Mucosa of descending colon (tissue), 3 donors: ENCODE results near the gene ENKD1. TPM values are rescaled to one million over a fixed set of nuclear protein-coding genes. Genes with fewer than 3 reads are reported as not detected.

Experiments used
- ATAC-seq: fragments of 200-7000 bp; cut with Tn5 transposase; one replicate; pipeline ENCODE4 v1.9.1; 2020; ENCODE audit warnings: mild to moderate bottlenecking, moderate library complexity
- DNase-seq, 3 donors: peaks; one replicate each; pipeline ENCODE4 v3.0.0-alpha.2; 2020
- H3K36me3 ChIP-seq: fragments of 200-600 bp; one replicate; pipeline ENCODE4 v1.8.0; 2021; ENCODE audit warnings: low read depth, mild to moderate bottlenecking
- H3K4me1 ChIP-seq: fragments of 200-600 bp; one replicate; pipeline ENCODE4 v1.8.0; 2021; ENCODE audit warnings: low read depth, mild to moderate bottlenecking
- H3K4me3 ChIP-seq: fragments of 200-600 bp; one replicate; pipeline ENCODE4 v1.8.0; 2021; ENCODE audit warnings: mild to moderate bottlenecking
- H3K9me3 ChIP-seq: fragments of 200-600 bp; one replicate; pipeline ENCODE4 v1.8.0; 2021; ENCODE audit warnings: mild to moderate bottlenecking
- CTCF ChIP-seq: fragments of 200-600 bp; IDR thresholded peaks from one replicate; pipeline ENCODE4 v1.8.0; 2022; ENCODE audit warnings: antibody characterized with exemption, mild to moderate bottlenecking
- intact Hi-C, 2 donors: fragments of 100-400 bp; cut with DNase I in 1 of 2; cut with micrococcal nuclease in 1 of 2; formaldehyde crosslinking; loops; one replicate each; pipeline versions ENCODE4 v1.11.0 to v1.11.1; 2022; cut with DNase I, micrococcal nuclease
- total RNA-seq, 3 donors: library from RNA; stranded (reverse); fragmentation: NEBNext Ultra II Directional in 2 of 3; extraction: Animal tissue kit (Norgen Biotek cat#: 25700) in 2 of 3; gene quantifications; one replicate each; pipeline versions ENCODE4 v1.2.1 to v1.2.4, GENCODE V29; 2021 to 2023
- donor health status: DM: no; HTN: no; CAD: no; lungs with moderate emphysema.
- donor health status: DM: no; HTN: no; CAD: no.
- donor health status: DM: no; HTN: yes; CAD: no.

The ENKD1 gene
- total RNA-seq, 3 donors from 2014 or later, result 8.5 to 23.3 (median 9.0) TPM

GRCh38 chr16:67657751-67658518, 8.6 kb downstream of the ENKD1 start:
- intact Hi-C loops, result no loop called here
- peak in 1 of 3 donors; percentile 27 for DNase-seq
- ATAC-seq, result no peak

GRCh38 chr16:67657017-67657608, 9.4 kb downstream of the ENKD1 start:
- no peak for DNase-seq
- intact Hi-C loops, result no loop called here
- H3K4me3 ChIP-seq, result no peak overlapping the region
- no peak for TF ChIP-seq CTCF
- ATAC-seq, result no peak
- H3K9me3 ChIP-seq, result no peaks in the 10 kb centered on the region
- no peaks in the 10 kb centered on the region for H3K36me3 ChIP-seq
- peaks cover 19% of the 10 kb centered on the region for H3K4me1 ChIP-seq

More at GRCh38 chr16:67657751-67658518, 8.6 kb downstream of the ENKD1 start:
- TF ChIP-seq CTCF, result no peak
- Histone ChIP-seq H3K9me3 (no peaks in the 10 kb centered on the region), H3K4me3 (no peak overlapping the region), H3K4me1 (peaks cover 19% of the 10 kb centered on the region), H3K36me3 (no peaks in the 10 kb centered on the region)

- H3K36me3 ChIP-seq, result no peaks in the 10 kb centered on the region
- H3K4me1 ChIP-seq, result peaks cover 19% of the 10 kb centered on the region
- H3K4me3 ChIP-seq, result no peak overlapping the region
- no peak for TF ChIP-seq CTCF
- H3K9me3 ChIP-seq, result no peaks in the 10 kb centered on the region
- peak in 1 of 3 donors; percentile 21 for DNase-seq
- intact Hi-C loops, result no loop called here
- ATAC-seq, result no peak
Measured at GRCh38 chr16:67656344-67657016, 10.1 kb downstream of the ENKD1 start.

GRCh38 chr16:67655363-67655762, 11.2 kb downstream of the ENKD1 start:
- DNase-seq (no peak), ATAC-seq (no peak)
- H3K9me3 ChIP-seq, result no peaks in the 10 kb centered on the region
- H3K36me3 ChIP-seq, result no peaks in the 10 kb centered on the region
- H3K4me1 ChIP-seq, result peaks cover 13% of the 10 kb centered on the region
- intact Hi-C loops, result no loop called here
- H3K4me3 ChIP-seq, result no peak overlapping the region
- TF ChIP-seq CTCF, result no peak

GRCh38 chr16:67654403-67654911, 12.1 kb downstream of the ENKD1 start:
- TF ChIP-seq CTCF, result no peak

More at GRCh38 chr16:67654403-67654911, 12.1 kb downstream of the ENKD1 start:
- Histone ChIP-seq H3K4me1 (peaks cover 11% of the 10 kb centered on the region), H3K4me3 (no peak overlapping the region), H3K36me3 (no peaks in the 10 kb centered on the region), H3K9me3 (no peaks in the 10 kb centered on the region)
- intact Hi-C loops, result no loop called here
- DNase-seq (no peak), ATAC-seq (no peak)
